Measurements from ENCODE around the gene KLHDC3. TPM values are rescaled to one million over a fixed set of nuclear protein-coding genes. Genes with fewer than 3 reads are reported as not detected.
"Not testable (repeated sequence)": the region's sequence is repeated elsewhere in the genome, so short reads cannot be mapped to it uniquely, and the experiment has no call there.

KLHDC3 gene
- total RNA-seq, 1 donor from 2014 or later, result 167 TPM

- ATAC-seq (no peak), DNase-seq (peak; percentile 18)
- intact Hi-C loops (cut with micrococcal nuclease), result no loop called here
Measured at GRCh38 chr6:43020847-43021246, 6.8 kb downstream of the KLHDC3 start.

DNA sequence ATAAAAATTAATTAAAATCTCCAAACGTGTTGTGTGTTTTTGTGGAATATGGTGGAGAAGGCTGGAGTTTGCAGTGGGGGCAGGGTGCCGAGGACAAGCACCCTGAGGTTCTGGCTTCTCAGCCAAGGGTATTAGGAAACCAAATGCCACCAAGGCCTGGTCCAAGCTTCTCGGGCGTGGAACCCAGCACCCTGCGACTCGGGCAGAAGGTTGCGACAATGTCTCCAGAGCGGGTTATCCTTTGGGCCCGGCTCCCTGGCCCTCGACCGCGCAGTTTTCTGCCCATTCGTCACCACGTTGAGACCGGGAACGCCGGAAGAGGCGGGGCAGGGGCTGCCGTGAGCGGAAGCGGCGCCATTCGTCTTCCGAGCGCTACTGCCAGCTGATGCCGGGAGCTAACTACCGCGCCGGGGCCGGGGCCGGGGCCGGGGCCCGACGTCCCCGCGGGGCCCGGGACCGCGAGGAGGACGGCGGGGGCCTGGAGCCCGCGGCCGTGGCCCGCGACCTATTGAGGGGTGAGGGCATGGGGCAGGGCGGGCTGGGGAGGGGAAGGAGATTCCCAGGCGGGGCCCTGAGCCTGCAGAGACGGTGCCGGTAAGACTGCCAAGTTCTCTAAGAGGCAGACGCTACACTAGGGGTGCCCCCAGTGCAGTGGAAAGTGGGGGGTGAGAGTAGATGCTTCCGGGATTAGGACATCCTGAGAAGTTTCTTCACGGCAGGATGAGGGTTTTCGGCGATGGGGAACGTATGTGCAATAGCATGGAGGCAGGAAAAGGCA is 7.4 kb downstream of the KLHDC3 start, which contains the start of gene RRP36:
Gene RRP36 (plus strand): TSS at position 354 of the 778 bp plus-strand sequence. CDS start 32 bp downstream, at position 386.
- intact Hi-C loops (cut with micrococcal nuclease), result no loop called here
- DNase-seq, result peak; percentile 91
- peak; percentile 77 for ATAC-seq

GRCh38 chr6:43024436-43024835 is 10.4 kb downstream of the KLHDC3 start:
- intact Hi-C loops (cut with micrococcal nuclease), result no loop called here
- no peak for ATAC-seq
- DNase-seq, result peak; percentile 0

- DNase-seq (peak; percentile 11), ATAC-seq (no peak)
- intact Hi-C loops (cut with micrococcal nuclease), result no loop called here
Measured at GRCh38 chr6:43026365-43026764, 12.3 kb downstream of the KLHDC3 start.

DNA sequence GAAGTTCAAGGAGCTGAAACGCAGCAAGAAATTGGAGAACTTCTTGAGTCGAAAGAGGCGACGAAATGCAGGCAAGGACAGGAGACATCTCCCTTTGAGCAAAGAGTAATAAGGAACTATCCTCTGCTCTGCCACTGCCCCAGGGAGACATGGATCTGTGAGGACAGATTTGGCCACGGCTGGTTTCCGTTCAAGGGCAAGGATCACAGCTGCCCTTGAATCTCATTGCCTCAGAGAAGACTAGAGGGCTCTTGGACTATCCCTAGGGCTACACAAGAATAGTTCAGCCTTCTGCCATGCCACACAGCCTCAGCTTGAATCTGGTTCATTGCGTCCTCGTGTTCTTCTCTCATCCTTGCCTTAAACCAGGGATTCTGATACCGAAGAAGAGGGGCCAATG is 15.1 kb downstream of the KLHDC3 start:
- DNase-seq, result peak; percentile 6
- intact Hi-C loops (cut with micrococcal nuclease), result no loop called here
- no peak for ATAC-seq

DNA sequence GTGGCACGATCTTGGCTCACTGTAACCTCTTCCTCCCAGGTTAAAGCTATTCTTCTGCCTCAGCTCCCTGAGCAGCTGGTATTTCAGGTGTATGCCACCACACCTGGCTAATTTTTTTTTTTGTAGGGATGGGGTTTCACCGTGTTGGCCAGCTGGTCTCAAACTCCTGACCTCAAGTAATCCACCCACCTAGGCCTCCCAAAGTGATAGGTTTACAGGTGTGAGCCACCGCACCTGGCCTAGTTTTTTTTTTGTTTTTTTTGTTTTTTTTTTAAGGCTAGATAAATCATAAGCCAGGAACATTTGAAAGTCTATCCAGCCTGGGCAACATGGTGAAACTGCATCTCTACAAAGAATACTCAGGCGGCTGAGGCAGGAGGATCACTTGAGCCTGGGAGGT is 18.3 kb downstream of the KLHDC3 start:
- ATAC-seq (no peak), DNase-seq (no peak)
- intact Hi-C loops (cut with micrococcal nuclease), result no loop called here

- no peak for DNase-seq
- ATAC-seq, result no peak
- intact Hi-C loops (cut with micrococcal nuclease), result no loop called here
Measured at GRCh38 chr6:43033496-43034189, 19.6 kb downstream of the KLHDC3 start.

DNA sequence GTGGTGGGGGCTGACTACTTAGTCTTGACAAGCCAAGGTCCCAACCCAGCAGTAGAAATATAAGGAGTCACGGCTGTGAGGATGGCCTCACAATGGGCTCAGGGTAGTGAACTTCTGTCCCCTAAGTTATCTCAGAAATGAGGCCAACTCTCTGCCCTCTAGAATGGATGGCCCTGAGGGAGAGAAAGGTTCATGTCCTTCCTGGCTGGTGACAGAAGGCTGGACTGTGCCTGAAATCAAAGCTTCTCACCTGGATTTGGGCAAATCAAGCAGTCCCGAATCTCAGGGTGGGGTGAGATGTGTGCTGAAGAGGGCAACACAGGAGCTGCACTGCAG is 20.1 kb downstream of the KLHDC3 start:
- ATAC-seq, result no peak

GRCh38 chr6:43035495-43036194 is 21.6 kb downstream of the KLHDC3 start:
- intact Hi-C loops (cut with micrococcal nuclease), result no loop called here
- DNase-seq (peak; percentile 80), ATAC-seq (peak; percentile 96)

More for the DNA sequence above, 20.1 kb downstream of the KLHDC3 start:
- intact Hi-C loops (cut with micrococcal nuclease), result no loop called here
- DNase-seq, result no peak

GRCh38 chr6:43036712-43037111 is 22.7 kb downstream of the KLHDC3 start:
- ATAC-seq (no peak), DNase-seq (no peak)
- intact Hi-C loops (cut with micrococcal nuclease), result no loop called here

GRCh38 chr6:43037197-43037596 is 23.1 kb downstream of the KLHDC3 start:
- ATAC-seq, result peak; percentile 46
- no peak for DNase-seq
- intact Hi-C loops (cut with micrococcal nuclease), result no loop called here

GRCh38 chr6:43037706-43038105 is 23.7 kb downstream of the KLHDC3 start:
- no peak for ATAC-seq
- intact Hi-C loops (cut with micrococcal nuclease), result no loop called here
- no peak for DNase-seq

GRCh38 chr6:43038727-43039126 is 24.7 kb downstream of the KLHDC3 start:
- DNase-seq (no peak), ATAC-seq (no peak)
- intact Hi-C loops (cut with micrococcal nuclease), result no loop called here

DNA sequence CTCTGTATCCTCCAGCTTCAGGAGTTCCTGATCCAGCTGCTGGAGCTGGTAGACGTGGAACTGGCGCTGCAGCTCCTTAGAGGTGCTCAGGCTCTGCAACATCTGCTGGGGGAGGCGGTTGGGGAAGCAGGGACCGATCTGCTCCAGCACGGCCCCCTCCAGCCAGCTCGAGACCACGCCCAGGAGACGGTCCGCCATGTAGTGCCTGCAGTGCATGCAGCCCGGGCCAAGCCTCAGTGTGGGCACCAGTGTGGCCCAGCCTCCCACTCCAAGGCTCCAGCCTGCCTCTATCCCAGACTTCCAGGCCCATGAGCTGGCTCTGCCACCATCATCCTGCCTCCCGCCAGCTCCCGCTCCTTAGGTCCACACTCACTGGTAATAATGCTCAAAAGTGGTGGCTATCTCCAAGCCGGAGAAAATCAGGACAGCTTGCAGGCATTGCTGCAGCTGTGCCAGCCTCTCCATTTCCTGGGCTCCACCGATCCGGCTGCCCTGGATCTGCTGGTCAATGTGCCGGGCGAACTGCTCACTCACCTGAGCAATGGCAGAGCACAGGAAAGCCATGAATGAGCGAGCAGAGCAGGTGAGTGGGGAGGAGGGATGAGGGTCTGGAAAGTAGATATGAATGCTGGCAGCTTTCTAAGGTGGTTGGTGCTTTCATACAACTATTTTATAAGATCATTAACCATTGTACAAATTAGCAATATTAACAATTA is 26.7 kb downstream of the KLHDC3 start:
- no peak for ATAC-seq
- no peak for DNase-seq
- intact Hi-C loops (cut with micrococcal nuclease), result no loop called here

DNA sequence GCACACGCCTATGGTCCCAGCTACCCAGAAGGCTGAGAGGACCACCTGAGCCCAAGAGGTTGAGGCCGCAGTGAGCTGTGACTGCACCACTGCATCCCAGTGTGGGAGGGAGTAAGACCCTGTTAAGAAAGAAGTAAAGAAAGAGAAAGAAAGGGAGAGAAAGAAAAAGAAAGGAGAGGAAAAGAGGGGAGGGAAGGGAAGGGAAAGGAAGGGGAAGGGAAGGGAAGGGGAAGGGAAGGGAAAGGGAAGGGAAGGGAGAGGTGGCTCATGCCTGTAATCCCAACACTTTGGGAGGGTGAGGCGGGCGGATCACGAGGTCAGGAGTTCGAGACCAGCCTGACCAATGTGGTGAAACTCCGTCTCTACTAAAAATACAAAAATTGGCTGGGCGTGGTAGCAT is 27.4 kb downstream of the KLHDC3 start:
- DNase-seq; ATAC-seq; intact Hi-C loops (cut with micrococcal nuclease): not testable (repeated sequence)

- intact Hi-C loops (cut with micrococcal nuclease), result no loop called here
- no peak for DNase-seq
- no peak for ATAC-seq
Measured at GRCh38 chr6:43043310-43043709, 29.3 kb downstream of the KLHDC3 start.

DNA sequence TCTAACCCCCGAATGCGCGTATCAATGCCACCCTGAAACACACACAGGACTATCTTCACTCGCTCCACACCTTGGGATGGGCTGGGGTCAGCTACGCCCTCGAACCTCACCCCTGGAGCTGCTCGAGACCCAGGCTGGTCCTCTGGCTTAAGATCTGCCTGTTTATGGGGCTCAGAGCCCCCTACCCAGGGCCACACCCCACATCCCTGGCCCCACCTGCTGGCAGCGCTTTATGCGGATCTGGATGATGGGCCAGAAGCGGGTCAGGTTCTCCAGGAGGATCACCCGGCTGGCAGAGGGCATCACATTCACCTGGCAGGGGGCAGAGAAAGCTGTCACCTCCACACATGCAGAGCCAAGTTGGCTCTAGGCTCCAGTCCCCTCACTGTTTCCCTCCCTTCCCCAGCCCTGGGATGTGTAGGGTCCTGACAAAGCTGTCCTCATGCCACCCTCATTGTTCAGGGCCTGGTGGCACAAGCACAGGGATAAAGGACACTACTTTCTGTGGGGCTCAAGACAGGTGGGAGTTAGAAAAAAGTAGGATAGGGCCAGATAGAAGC is 31.4 kb downstream of the KLHDC3 start:
- DNase-seq (no peak), ATAC-seq (no peak)
- intact Hi-C loops (cut with micrococcal nuclease), result no loop called here

DNA sequence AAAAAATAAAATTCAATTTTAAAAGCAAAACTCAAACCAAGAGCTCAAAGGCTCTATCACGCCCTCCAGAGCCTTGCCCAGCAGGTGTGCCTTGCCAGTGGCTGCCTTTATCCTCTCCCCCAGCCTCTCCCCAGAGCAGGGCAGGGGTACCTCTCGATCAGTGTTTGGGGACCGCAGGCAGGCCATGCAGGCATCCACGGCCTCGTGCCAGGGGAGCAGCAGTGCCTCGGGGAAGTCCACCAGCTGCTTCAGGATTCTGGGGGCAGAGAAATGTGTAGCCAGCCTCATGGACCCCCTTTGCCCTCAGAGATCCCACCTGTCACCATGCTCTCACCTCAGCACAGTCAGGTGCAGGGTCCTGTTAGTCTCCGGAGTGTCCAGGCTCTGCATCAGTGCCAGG is 33.9 kb downstream of the KLHDC3 start:
- DNase-seq (no peak), ATAC-seq (no peak)
- intact Hi-C loops (cut with micrococcal nuclease), result no loop called here

DNA sequence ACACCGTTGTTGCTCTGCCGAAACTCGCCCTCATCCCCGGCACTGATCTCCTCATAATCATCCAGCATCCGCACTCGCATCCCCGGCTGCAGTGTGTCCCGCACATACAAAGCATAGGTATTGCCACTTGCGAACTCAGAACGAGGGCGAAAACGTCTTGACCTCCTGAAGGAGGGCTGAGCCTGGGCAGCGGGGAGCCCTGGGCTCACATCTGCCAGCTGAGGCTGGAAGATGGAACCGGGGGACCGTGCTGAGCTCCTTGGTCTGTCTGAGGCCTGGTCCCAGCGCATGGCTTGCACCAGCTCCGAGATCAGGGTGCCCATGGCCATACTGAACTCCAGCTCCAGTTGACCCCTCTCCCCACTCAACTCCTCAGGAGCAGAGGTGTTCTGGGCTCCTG is 36.9 kb downstream of the KLHDC3 start:
- intact Hi-C loops (cut with micrococcal nuclease), result no loop called here
- DNase-seq, result no peak
- no peak for ATAC-seq
